Omental fat pad (tissue), 4 donors: ENCODE data around the gene URAD. TPM values are rescaled to one million over a fixed set of nuclear protein-coding genes. Genes with fewer than 3 reads are reported as not detected.
"Not testable (repeated sequence)": the region's sequence is repeated elsewhere in the genome, so short reads cannot be mapped to it uniquely, and the experiment has no call there.

Source experiments
- ATAC-seq: fragments of 150-250 bp; one replicate; pipeline ENCODE4 v1.9.1; 2016; ENCODE audit warnings: mild to moderate bottlenecking, moderate library complexity; ENCODE audit not compliant: low FRiP score
- DNase-seq: peaks from one replicate; pipeline ENCODE4 v3.0.0-alpha.2; 2019; ENCODE audit warnings: low spot score
- CTCF ChIP-seq, 3 donors: fragments of 450-650 bp; IDR thresholded peaks; one replicate each; pipeline ENCODE4 v1.5.1; 2016 to 2017; ENCODE audit warnings: antibody characterized with exemption in 3 of 3, mild to moderate bottlenecking in 3 of 3, moderate library complexity in 2 of 3
- total RNA-seq, 4 donors: library from RNA; depleted of rRNA; stranded (reverse); fragments of >200 nt; gene quantifications; one replicate each; pipeline ENCODE4 v1.1.0, GENCODE V29; 2016

Gene URAD, protein sequence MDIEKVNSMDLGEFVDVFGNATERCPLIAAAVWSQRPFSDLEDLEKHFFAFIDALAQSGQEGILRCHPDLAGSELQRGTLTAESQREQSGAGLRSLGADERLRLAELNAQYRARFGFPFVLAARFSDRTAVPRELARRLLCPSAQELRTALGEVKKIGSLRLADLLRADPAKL
- 1 to 10 TPM in 1 of 4 donors, not detected in 3; 1.3 TPM for total RNA-seq

- DNase-seq (no peak), ATAC-seq (no peak)
- no peak for TF ChIP-seq CTCF (IDR thresholded peaks at IDR 0.05)
These were observed at the start of gene URAD for GRCh38 chr13:27988520-27988919. Gene URAD (minus strand): TSS chr13:27988693. CDS start chr13:27988637, 56 bp downstream.

GRCh38 chr13:28037399-28037798, 48.9 kb upstream of the URAD start:
- DNase-seq: no peak
- TF ChIP-seq CTCF (IDR thresholded peaks at IDR 0.05): no peak
- ATAC-seq: no peak

DNA sequence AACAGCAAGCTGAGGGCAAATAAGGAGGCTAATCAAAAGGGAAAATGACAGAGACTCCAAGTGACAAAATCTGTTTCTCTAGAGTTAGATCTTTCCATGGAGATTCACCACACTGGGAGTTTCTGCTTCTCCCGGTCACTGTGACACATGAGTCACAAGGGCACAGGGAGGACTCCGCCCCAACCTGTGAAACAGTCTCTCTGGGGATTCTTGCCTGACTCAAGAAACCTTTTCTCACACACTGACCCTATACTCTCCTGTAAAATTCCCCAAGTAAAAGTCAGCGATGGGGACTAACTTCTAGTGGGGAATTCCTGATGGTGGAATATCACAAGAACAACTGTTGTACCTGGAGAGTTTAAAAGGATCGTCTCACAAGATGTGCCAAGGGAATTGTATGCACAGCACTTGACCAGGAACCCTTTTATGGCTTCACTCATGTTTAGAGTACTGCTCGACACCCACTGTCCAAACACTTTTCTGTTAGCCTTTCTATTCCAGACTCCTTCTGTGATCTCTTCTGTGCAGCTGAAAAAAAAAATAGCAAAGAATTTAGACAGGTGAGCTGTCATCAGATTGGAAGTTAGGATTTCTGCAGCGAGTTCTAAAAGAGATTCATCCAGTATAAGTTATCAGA, 46.8 kb upstream of the URAD start:
- DNase-seq: no peak
- no peak for TF ChIP-seq CTCF (IDR thresholded peaks at IDR 0.05)
- no peak for ATAC-seq

DNA sequence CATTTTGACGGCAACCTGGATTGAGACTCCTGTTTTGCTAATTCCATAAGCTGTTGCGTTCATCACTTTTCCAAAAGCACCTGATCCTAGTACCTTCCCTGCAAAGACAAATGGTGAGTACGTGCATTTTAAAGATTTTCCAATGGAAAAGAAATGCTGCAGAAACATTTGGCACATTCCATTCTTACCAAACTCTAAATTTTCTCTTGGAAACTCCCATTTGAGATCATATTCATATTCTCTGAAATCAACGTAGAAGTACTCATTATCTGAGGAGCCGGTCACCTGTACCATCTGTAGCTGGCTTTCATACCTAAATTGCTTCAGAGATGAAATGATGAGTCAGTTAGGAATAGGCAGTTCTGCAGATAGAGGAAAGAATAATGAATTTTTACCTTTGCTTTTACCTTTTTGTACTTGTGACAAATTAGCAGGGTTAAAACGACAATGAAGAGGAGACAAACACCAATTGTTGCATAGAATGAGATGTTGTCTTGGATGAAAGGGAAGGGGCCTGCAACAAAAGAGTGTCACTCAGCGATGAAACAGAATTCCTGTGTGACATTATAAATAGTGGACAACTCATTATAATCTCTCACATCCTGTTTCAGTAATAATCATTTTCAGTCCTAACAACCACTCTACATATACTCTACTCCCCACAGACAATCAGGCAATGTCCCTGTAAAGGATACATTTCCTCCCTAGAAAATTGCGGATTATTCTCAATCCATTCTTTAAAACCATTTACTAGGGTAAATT, 45.6 kb upstream of the URAD start:
- TF ChIP-seq CTCF (IDR thresholded peaks at IDR 0.05): no peak
- ATAC-seq: no peak
- DNase-seq: no peak

- ATAC-seq, DNase-seq: not testable (repeated sequence)
These were observed 43.9 kb upstream of the URAD start for GRCh38 chr13:28032438-28032837.

GRCh38 chr13:28031896-28032288, 43.4 kb upstream of the URAD start:
- ATAC-seq: no peak
- no peak for DNase-seq
- TF ChIP-seq CTCF (IDR thresholded peaks at IDR 0.05): no peak

- no peak for DNase-seq
- ATAC-seq: no peak
- TF ChIP-seq CTCF (IDR thresholded peaks at IDR 0.05): no peak
These were observed 42.9 kb upstream of the URAD start for GRCh38 chr13:28031220-28031895.
